Activated CD4-positive, alpha-beta T cell treated with anti-CD3 and anti-CD28 coated beads for 4 hours (primary cell): ENCODE results near the gene TMEM175.
"Not testable (repeated sequence)": the region's sequence is repeated elsewhere in the genome, so short reads cannot be mapped to it uniquely, and the experiment has no call there.

Source experiments
- DNase-seq, 2 donors: peaks; one replicate each; pipeline ENCODE4 v3.0.0-alpha.2; 2020

TMEM175 gene

GRCh38 chr4:918591-918990 is 13.7 kb upstream of the TMEM175 start:
- DNase-seq = not testable (repeated sequence)

GRCh38 chr4:919004-919680 is 13.1 kb upstream of the TMEM175 start:
- not testable (repeated sequence) for DNase-seq

GRCh38 chr4:921830-922331 is 10.4 kb upstream of the TMEM175 start:
- DNase-seq = no peak

GRCh38 chr4:924107-925096 is 7.9 kb upstream of the TMEM175 start:
- no peak for DNase-seq

- no peak for DNase-seq
These were observed 7.1 kb upstream of the TMEM175 start for GRCh38 chr4:925171-925570.

- DNase-seq = no peak
These were observed 6.3 kb upstream of the TMEM175 start for GRCh38 chr4:925771-926500.

GRCh38 chr4:926538-926937 is 5.7 kb upstream of the TMEM175 start:
- DNase-seq = no peak

GRCh38 chr4:927566-927965 is 4.7 kb upstream of the TMEM175 start:
- not testable (repeated sequence) for DNase-seq

GRCh38 chr4:929096-929765 is 3.0 kb upstream of the TMEM175 start:
- no peak for DNase-seq

- DNase-seq = no peak
These were observed 2.2 kb upstream of the TMEM175 start for GRCh38 chr4:930028-930551.

- DNase-seq = no peak
These were observed 1.4 kb upstream of the TMEM175 start for GRCh38 chr4:930827-931193.

- DNase-seq = no peak
These were observed 883 bp upstream of the TMEM175 start for GRCh38 chr4:931194-931959.

GRCh38 chr4:932713-933070 is 432 bp downstream of the TMEM175 start:
- no peak for DNase-seq

- not testable (repeated sequence) for DNase-seq
These were observed 7.2 kb downstream of the TMEM175 start for GRCh38 chr4:939508-939907.

GRCh38 chr4:945274-946102 is 13.2 kb downstream of the TMEM175 start:
- no peak for DNase-seq

GRCh38 chr4:946103-946450 is 13.8 kb downstream of the TMEM175 start:
- DNase-seq = no peak

- no peak for DNase-seq
These were observed 14.5 kb downstream of the TMEM175 start for GRCh38 chr4:946517-947471.

GRCh38 chr4:947491-947971 is 15.3 kb downstream of the TMEM175 start:
- DNase-seq = no peak
